ENCODE measurements around the gene IFRD2. TPM values are rescaled to one million over a fixed set of nuclear protein-coding genes. Genes with fewer than 3 reads are reported as not detected.
A peak's percentile ranks its signal among the peaks of the same experiment; 100 is the strongest.
"Not testable (repeated sequence)": the region's sequence is repeated elsewhere in the genome, so short reads cannot be mapped to it uniquely, and the experiment has no call there.

IFRD2 gene
- total RNA-seq, 1 donor from 2014 or later = 65.8 TPM

GRCh38 chr3:50299929-50300680, 7.9 kb upstream of the IFRD2 start:
- peak; percentile 12 for ATAC-seq

DNA sequence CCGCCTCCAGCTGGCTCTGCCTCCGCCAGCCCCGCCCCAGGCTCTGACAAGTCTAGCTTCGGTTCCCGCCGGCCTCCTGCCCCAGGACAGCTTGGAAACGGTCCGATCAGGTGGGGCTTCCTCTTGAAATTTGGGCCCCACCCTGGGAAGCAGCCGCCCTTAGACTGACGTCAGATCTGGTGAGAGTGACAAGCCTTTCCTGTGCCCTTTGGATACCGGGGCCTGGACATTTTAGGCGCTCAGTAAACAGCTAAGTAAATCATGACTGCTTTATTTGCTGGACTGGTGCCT, 7.4 kb upstream of the IFRD2 start:
- no peak for ATAC-seq

DNA sequence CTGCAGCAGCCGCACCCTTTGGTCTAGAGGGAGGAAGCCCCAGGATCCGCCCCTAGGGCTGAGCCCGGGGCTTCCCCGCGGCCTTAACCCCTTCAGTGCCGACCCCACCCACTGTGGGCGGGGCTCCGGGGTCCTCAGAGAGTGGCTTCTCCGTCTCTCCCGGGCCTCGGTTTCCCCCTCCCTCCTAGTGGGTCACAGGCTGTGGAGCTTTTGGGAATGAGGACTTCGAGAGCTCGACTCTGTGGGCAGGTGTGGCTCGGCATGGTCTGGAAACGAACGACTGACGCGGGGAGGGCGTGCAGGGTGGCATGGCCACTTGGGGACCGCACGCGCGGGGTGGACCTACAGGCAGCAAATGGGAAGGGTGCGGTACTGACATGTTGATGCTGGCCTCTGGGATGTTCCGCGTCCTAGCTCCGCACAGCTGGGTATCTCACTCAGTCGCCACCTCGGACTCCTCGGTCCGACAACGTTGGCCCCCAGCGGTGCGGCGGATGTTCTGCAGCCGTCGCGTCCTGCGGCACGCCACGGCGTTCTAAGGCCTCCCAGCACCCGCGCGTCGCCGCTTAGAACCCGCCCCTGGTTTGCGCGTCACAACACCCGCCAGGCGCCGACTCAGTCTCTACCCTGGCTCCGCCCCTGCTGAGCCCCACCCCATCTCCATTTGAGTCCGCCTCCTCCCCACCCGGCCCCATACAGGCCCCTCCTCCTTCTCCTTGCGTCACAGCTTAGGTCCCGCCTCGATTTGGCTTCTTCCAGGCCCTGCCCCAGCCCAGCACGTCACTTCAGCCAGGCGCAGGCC, 6.8 kb upstream of the IFRD2 start, which contains the start of the genes HYAL3 and NAA80:
Gene HYAL3 (minus strand): TSS at position 570 of the 802 bp plus-strand sequence. CDS start 3,803 bp downstream, outside the sequence.
Gene NAA80 (minus strand): TSS at position 570 of the 802 bp plus-strand sequence. CDS start 1,942 bp downstream, outside the sequence.
- peak; percentile 91 for ATAC-seq

- ATAC-seq = no peak
Observed at GRCh38 chr3:50297896-50298725, 5.9 kb upstream of the IFRD2 start.

DNA sequence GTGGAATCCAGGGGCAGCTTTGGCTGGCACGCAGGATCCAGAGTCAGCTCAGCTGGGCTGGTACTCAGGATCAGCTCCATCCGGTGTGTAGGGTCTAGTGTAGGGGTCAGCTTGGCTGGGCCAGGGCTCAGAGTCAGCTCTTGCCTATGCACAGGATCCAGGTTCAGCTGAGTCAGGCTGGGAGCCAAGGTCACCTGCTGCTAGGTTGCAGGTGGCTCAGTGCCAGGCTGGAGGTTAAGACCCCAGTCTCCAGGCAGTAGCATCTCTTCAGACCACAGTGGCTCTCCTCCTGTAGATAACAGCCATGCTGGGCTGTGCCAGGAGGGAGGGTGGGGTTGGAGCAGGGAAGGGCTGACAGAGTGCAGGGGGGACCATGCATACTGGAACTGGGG, 5.2 kb upstream of the IFRD2 start:
- no peak for ATAC-seq

DNA sequence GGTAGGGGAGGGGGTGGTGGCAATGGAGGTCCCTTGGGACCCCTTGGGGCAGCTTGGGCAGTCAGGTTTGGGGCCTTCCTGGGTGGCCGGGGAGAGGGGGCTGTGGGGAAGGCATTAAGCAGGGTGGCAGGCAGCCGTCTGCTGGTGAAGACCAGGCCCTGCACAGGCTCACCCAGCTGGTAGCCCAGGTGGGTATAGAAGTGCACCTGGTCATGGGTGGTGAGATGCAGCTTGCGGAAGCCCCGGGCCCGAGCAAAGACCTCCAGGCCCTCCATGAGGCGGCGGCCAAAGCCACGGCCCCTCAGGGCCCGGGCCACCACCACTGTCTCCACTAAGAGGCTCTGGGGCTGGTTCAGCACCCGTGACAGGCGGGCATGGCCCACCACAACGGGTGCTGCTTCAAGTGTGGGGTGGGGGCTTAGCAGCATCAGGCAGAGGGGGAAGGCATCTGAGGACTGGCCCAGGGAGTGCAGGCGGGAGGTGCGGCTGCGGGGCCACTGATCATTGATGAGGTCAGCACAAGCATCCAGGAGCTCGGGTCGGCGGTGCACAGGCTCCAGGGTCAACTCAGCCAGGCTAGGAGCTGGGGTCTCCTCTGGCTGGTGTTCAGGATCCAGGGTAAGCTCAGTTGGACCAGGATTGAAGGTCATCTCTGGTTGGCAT, 4.6 kb upstream of the IFRD2 start:
- ATAC-seq = no peak

GRCh38 chr3:50295553-50296431, 3.6 kb upstream of the IFRD2 start:
- no peak for ATAC-seq

- no peak for ATAC-seq
Observed at GRCh38 chr3:50294492-50295403, 2.5 kb upstream of the IFRD2 start.

GRCh38 chr3:50294089-50294488, 1.9 kb upstream of the IFRD2 start:
- no peak for ATAC-seq

DNA sequence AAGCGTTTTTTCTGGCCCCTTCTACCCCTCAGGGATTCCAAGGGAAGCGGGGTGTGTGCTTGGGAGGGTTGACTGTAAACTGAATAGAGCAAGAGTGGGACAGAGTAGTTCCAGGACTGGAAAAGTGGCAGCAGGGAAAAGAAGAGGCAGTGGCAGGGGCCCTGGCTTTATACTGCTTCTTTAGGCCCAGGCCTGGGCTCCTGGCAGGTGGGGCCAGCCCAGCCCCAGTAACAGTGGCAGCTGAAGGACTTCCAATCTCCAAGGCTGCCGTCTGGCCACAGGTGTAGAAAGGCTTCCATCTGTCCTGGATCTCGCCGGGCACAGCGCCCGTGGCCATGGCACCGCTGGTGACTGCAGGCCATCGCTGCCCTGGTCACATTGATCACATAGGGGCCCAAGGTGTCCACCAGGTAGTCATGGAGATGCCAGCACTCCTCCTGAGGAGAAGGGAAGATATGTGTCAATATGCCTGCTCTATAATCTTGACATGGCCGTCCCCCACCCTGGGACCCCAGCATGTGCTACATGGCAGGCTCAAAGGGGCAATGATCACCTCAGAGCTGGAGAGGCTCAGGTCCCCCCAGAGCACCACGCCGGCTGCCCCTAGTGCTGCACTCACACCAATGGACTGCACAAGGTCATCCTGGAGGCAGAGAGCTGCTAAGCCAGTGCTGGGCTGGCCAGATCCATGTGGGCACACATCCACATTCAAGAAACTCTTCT, 1.0 kb upstream of the IFRD2 start:
- no peak for ATAC-seq

- no peak for ATAC-seq
Observed at GRCh38 chr3:50290161-50290641, 2.0 kb downstream of the IFRD2 start.

- no peak for ATAC-seq
Observed at GRCh38 chr3:50289130-50289529, 3.1 kb downstream of the IFRD2 start.

GRCh38 chr3:50288387-50289007, 3.7 kb downstream of the IFRD2 start:
- no peak for ATAC-seq

DNA sequence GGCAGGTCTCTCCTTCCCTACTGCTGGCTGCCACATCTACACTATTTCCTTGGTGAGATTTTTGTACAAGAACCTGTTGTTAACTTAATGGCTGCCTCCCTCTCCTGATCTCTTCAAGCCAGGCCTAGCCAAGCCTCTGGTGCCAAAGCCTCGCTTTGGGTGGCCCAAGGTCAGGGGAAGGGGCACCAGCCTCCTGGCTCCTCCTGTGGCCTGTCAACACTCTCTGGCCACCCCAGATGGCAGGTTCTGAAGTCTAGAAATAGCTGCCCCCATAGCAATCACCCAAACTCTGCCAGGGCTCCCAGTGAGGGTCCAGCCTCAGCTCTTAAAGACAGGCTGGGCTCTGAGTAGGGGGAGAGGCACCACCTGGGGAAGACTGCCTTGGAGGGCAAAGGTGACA, 5.0 kb downstream of the IFRD2 start:
- no peak for ATAC-seq

GRCh38 chr3:50286322-50287227, 5.7 kb downstream of the IFRD2 start:
- ATAC-seq = peak; percentile 2

GRCh38 chr3:50284121-50284520, 8.1 kb downstream of the IFRD2 start:
- ATAC-seq = not testable (repeated sequence)

GRCh38 chr3:50279255-50280016, 12.8 kb downstream of the IFRD2 start:
- ATAC-seq = no peak
